Limb (tissue), 2 donors: ENCODE results near the gene VAT1L.

ENCODE experiments used
- DNase-seq, 2 donors: peaks; one replicate each; pipeline ENCODE4 v3.0.0-alpha.2; 2016; ENCODE audit errors: extremely low spot score in 2 of 2

The VAT1L gene

GRCh38 chr16:77781091-77781490 is 7.3 kb upstream of the VAT1L start:
- DNase-seq, result no peak

DNA sequence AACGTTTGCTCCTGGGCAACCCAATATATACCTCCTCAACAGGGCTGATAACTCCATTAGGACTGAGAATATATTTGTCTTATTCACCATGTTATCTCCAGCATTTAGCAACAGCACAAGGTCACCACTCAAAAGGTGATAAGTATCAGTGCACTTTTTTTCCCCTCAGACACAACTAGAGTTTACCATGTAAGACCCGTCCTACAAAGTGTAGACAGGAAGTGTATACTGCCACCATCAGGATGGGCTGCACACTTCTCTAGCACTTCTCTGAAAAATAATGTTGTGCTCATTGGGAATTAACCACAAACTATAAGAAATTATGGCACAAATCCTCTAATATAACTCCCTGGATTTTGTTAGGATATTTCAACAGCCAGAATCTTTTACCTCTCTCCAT is 5.7 kb upstream of the VAT1L start:
- no peak for DNase-seq

DNA sequence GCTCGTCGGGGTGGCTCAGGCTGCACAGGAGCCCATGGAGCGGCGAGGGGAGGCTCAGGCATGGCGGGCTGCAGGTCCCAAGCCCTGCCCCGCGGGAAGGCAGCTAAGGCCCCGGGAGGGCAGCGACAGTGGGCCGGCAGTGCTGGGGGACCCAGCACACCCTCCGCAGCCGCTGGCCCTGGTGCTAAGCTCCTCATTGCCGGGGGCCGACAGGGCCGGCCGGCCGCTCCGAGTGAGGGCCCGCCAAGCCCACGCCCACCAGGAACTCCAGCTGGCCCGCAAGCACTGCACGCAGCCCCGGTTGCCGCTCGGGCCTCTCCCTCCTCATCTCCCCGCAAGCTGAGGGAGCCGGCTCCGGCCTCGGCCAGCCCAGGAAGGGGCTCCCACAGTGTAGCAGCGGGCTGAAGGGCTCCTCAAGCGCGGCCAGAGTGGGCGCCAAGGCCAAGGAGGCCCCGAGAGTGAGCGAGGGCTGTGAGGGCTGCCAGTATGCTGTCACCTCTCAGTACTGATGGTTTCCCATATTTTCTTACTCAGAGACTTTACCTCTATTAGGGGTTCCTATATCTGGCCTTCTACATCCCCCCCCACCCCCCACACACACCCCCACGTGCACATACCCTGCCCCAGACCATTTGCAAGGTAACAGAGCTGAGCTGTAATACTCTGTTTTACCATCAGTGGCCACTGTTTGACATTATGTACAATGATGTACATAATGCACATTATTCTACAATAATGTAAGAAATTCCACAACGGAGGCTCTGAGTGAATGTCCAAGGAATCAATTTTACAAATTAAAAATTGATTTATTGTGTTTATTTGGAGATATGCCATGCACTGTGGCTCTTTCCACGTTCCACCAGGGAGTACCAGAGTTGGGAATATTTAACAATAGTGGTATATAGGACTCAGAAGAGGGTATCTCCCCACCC is 3.7 kb upstream of the VAT1L start:
- no peak for DNase-seq

GRCh38 chr16:77785373-77785764 is 3.0 kb upstream of the VAT1L start:
- no peak for DNase-seq

DNA sequence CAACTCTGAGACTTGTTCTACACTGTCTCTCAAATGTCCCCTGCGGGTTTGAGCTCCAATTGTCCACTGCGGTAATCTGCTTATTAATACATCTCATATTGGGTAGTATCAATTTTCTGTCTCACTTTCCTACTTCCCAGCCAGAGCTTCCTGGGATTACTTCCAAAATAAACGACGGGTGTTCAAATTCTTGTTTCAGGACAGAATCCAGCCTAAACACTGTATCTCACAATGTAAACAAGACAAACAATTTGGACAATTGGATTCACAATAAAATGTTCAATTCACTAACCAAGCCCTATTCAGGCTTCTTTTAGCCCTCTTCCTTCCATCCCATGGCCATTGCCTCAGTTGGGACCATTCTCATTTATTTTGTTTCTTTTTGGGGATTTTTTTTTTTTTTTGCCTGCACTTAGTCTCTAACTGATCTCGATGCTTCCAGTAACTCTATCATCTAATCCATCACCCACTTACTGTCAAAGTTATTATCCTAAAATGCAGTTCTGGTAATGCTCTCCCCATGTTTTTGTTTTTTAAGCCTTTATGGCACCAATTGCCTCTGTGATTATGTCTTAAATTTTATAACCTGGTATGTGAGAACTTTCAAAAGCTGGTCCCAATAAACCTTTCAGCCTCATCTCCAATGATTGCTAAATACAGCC is 2.0 kb upstream of the VAT1L start:
- DNase-seq, result no peak

GRCh38 chr16:77787452-77787851 is 912 bp upstream of the VAT1L start:
- DNase-seq, result no peak

DNA sequence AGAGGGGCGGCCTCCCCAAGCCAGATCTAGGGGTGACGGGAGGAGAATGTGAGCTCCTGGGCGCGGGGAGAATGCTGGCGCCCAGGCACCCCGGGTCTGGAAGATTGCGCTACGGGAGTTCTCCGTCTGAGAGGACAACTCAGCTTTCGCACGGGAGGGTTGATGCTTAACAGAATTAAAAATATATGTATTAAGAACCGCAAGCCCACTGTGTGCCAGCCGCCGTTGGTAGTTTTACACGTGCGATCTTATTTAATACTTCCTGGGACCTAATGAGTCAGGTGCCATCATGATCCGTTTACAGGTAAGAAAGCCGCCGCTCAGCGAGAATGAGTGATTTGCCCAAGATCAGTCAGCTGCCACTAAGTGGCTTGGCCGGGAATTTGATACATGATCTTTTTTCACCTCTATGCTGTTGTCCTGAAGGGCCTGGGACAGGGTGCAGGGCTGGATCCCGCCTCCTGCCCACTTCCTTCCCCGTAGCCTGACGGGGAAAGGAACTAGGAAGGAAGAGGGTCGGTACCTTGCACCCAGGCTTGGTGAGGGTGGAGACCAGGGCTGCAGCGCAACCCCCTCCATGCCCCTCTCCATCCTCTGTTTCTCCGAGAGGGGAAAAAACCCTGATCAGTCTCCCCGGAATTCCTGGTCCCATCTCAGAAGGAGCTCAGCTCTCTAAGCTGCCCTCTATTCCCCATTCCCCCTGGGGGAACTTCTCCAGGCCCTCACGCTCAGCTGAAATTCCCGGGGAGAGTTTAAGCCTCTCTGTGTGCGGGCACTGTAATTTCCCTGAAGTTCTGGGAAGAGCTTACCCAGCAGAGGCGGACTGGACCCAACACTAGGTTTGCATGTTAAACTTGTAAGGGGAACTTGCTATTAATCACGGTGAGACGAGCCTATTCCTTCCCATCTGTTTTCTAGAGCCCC is 983 bp downstream of the VAT1L start:
- no peak for DNase-seq

- peak in 1 of 2 donors; percentile 34 for DNase-seq
Observed at GRCh38 chr16:77790009-77790372, 1.6 kb downstream of the VAT1L start.

DNA sequence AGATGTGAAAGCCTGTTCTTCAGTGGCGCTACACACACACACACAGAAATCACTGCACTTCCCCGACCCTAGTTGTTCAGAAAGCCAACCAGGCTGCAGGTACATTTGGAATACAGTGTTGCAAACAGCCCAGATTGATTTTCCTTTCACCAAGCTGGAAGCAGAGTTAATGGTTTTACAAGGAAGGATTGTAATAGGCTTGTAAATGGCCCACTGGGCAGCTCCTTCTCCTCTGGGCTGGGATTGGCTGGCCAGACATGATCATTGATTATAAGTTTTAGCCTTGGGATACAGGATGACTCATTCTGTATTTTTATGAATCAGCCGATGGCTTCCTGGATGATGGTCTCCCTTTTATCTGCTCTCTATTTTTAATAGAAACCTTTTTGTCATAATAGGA is 2.5 kb downstream of the VAT1L start:
- DNase-seq, result no peak

- DNase-seq, result no peak
Observed at GRCh38 chr16:77793417-77793816, 5.1 kb downstream of the VAT1L start.

GRCh38 chr16:77794586-77794985 is 6.2 kb downstream of the VAT1L start:
- no peak for DNase-seq

DNA sequence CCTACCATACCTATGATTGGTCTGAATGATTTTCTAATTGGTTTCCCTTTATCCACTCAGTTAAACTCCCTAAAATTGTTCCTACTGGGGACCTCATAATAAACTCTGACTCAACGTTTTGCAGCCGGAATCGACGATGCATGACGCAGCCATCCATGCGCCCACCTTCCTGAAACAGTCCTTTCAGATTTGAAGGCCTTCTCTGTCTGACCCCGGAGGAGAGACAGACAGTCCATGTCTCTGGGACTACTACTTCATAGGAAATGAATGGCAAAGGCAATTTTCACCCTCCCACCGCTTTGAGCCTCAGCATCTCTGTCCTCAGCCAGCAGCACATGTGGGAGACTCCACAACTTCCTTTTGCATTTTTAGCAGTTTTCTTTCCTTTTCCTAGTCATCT is 13.5 kb downstream of the VAT1L start:
- DNase-seq, result no peak

DNA sequence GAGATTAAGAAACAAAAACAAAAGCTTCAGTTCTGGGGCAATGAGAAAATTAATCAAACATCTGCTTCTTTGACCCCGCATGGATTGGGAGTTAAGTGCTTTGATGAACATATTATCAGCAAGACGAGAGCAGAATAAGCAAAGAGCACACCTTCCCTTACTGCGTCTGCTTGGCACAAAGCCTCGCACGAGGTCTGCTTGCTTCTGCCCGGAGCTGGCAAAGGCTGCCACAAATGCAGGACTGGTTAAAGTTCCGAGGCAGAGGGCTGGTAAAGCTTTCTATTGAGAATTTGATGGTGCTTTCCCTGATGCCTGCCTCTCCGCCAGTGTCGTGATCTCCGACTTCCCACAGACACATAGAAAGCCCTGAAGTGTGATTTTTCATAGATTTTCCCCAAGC is 17.0 kb downstream of the VAT1L start:
- no peak for DNase-seq

GRCh38 chr16:77807021-77807420 is 18.7 kb downstream of the VAT1L start:
- DNase-seq, result no peak

GRCh38 chr16:77812856-77813500 is 24.6 kb downstream of the VAT1L start:
- no peak for DNase-seq

- no peak for DNase-seq
Observed at GRCh38 chr16:77816293-77816692, 27.9 kb downstream of the VAT1L start.

DNA sequence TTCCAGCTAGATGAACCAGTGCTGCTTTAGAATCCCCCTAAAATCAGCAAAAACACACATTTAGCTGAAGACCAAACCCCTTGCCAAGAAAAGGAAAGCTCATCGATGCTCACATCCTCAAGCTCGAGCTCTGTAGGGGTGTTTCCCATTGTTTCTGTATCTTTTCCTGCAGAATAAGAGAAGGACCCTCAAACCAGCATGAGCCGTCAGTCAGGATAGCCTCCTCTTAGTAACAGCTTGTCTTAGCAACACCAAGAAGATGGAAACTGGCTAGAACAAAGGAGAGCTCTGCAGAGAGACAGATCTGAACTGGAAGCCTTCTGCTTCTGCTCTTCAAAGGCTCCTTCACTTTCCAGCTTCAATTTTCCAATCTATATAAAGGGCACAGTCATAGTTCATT is 32.0 kb downstream of the VAT1L start:
- no peak for DNase-seq

- DNase-seq, result peak in 1 of 2 donors; percentile 6
Observed at GRCh38 chr16:77822661-77823060, 34.3 kb downstream of the VAT1L start.

- no peak for DNase-seq
Observed at GRCh38 chr16:77823067-77823466, 34.7 kb downstream of the VAT1L start.

GRCh38 chr16:77825196-77825595 is 36.8 kb downstream of the VAT1L start:
- DNase-seq, result peak in 1 of 2 donors; percentile 6

DNA sequence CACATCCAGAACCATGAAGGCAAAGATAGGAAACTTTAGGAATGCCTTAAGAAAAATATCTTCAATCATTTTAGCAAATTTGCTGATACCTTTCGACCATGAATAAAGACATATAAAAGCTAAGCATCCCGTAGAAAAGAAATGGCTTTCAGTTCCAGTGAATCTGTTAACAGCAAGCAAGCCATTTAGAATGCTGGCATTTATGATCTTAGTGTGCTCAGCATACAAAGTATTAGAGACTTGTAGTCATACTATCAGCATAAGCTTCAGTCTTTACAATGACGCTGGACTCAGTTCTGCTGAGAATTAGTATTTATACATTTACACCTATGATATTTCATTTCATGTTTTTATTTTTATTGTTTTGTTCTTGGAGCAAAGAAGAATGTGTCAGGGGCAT is 38.7 kb downstream of the VAT1L start:
- no peak for DNase-seq
